NT2/D1 (cell line): Measurements from ENCODE around the gene FAM161B.

Source experiments
- YY1 ChIP-seq: IDR thresholded peaks from 2 replicates; pipeline ENCODE4 v1.6.1; 2011; ENCODE audit not compliant: insufficient read length, insufficient read depth
- ZNF274 ChIP-seq: IDR thresholded peaks from 2 replicates; pipeline ENCODE4 v1.6.1; 2011; ENCODE audit warnings: mild to moderate bottlenecking, low read depth, low read length

DNA sequence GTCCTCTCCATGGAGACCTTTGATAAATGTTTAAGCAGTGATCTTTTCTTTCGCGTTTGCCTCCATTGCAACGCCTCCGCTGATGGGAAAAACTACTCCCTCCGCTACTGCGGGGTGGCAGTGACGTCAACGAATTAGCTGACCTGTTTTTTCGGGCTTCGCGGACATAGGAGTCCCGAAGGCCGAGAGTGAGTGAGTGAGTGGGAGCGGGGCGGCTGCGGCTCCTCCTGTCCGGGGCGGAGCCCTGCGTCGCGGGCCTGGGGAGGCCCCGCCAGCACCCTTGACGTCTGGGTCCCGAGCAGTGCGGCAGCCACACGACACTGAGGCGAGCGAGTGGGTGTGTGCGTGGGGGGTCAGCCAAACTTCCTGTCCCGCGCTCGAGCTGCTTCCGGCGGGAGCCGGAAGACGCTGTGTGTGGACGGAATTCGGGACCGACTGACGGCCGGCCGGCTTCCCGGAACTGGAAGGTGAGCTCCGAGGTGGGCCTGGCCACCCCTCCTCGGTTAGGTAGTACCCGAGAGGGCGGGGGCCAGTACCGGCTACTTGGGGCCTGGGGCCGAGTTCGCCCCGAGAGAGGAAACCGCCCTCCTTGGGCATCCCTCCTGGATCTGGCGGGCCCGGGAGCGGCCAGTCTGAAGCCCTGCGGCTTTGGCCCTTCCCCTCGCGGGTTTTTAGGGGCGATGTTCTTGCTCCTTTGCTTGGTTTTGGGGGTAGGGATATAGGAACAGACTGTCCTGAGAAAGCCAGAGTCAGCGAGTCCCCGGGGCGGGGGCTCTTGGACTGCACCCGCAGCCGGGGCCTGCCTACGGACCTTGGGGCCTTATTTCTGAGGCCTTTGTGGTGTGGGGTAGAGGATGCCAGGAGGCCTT lies 63.2 kb downstream of the FAM161B start, which contains the start of gene ZNF410:
- TF ChIP-seq YY1 (no peak), ZNF274 (no peak)
